HL-60 (cell line): ENCODE results near the gene PRRG1.
"Not testable (repeated sequence)": the region's sequence is repeated elsewhere in the genome, so short reads cannot be mapped to it uniquely, and the experiment has no call there.

ENCODE experiments used
- DNase-seq, 2 experiments: peaks; one replicate each; pipeline ENCODE4 v3.0.0-alpha.2; 2010 to 2020; ENCODE audit warnings: low read depth in 1 of 2, low spot score in 1 of 2
- H3K27ac ChIP-seq: fragments of 250-450 bp; sonication (Bioruptor Pico); replicated peaks from 2 replicates; pipeline ENCODE4 v1.5.1; 2020; ENCODE audit warnings: mild to moderate bottlenecking, moderate library complexity
- H3K27me3 ChIP-seq: fragments of 250-450 bp; sonication (Bioruptor Pico); 2 replicates; pipeline ENCODE4 v1.5.1; 2021; ENCODE audit warnings: mild to moderate bottlenecking, moderate library complexity; ENCODE audit not compliant: insufficient read depth, poor library complexity, severe bottlenecking
- H3K4me3 ChIP-seq: replicated peaks from 2 replicates; pipeline ENCODE4 v1.5.1; 2011; ENCODE audit warnings: mild to moderate bottlenecking, control low read depth, low read length; ENCODE audit not compliant: insufficient read depth
- GABPA ChIP-seq: IDR thresholded peaks from 2 replicates; pipeline ENCODE4 v1.6.1; 2012; ENCODE audit warnings: low read depth
- POLR2AphosphoS5 ChIP-seq: IDR thresholded peaks from 2 replicates; pipeline ENCODE4 v1.6.1; 2012; ENCODE audit warnings: low read depth
- SPI1 ChIP-seq: IDR thresholded peaks from 2 replicates; pipeline ENCODE4 v1.6.1; 2012; ENCODE audit warnings: low read depth, mild to moderate bottlenecking, borderline replicate concordance
- TF ChIP-seq, protein P1 (sequence below): IDR thresholded peaks from 2 replicates; pipeline ENCODE4 v1.6.1; 2012; ENCODE audit warnings: low read depth; ENCODE audit not compliant: insufficient replicate concordance
- TF ChIP-seq, protein P2 (sequence below): IDR thresholded peaks from one replicate; pipeline ENCODE4 v1.5.1; 2011; ENCODE audit warnings: low read length, control low read depth, inconsistent platforms; ENCODE audit not compliant: insufficient read depth

PRRG1 gene

DNA sequence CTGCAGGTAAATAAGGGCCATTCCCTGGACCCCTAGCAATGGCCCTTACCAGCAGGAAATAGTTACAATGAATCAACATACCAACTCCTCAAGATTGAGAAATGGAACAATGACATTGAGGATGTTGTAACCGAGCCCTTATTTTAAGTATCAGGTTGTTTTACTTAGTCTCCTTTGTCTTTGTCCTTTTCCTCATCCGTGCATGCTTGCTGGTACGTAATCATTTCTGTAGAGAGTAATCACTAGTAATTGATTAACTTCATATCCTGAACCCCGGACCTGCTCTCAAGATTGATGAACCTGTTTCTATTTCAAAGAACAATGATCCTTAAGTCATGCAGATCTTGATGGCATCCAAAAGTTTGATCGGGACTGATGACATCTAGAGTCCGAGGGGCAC, 123.7 kb downstream of the PRRG1 start:
- Histone ChIP-seq H3K27me3 (peaks cover 7% of the 10 kb centered on the region), H3K27ac (no peak overlapping the region), H3K4me3 (no peak overlapping the region)
- DNase-seq = no peak
- TF ChIP-seq, protein P1, sequence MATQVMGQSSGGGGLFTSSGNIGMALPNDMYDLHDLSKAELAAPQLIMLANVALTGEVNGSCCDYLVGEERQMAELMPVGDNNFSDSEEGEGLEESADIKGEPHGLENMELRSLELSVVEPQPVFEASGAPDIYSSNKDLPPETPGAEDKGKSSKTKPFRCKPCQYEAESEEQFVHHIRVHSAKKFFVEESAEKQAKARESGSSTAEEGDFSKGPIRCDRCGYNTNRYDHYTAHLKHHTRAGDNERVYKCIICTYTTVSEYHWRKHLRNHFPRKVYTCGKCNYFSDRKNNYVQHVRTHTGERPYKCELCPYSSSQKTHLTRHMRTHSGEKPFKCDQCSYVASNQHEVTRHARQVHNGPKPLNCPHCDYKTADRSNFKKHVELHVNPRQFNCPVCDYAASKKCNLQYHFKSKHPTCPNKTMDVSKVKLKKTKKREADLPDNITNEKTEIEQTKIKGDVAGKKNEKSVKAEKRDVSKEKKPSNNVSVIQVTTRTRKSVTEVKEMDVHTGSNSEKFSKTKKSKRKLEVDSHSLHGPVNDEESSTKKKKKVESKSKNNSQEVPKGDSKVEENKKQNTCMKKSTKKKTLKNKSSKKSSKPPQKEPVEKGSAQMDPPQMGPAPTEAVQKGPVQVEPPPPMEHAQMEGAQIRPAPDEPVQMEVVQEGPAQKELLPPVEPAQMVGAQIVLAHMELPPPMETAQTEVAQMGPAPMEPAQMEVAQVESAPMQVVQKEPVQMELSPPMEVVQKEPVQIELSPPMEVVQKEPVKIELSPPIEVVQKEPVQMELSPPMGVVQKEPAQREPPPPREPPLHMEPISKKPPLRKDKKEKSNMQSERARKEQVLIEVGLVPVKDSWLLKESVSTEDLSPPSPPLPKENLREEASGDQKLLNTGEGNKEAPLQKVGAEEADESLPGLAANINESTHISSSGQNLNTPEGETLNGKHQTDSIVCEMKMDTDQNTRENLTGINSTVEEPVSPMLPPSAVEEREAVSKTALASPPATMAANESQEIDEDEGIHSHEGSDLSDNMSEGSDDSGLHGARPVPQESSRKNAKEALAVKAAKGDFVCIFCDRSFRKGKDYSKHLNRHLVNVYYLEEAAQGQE = no peak
- TF ChIP-seq SPI1 = no peak
- no peak for TF ChIP-seq POLR2AphosphoS5
- TF ChIP-seq, protein P2, sequence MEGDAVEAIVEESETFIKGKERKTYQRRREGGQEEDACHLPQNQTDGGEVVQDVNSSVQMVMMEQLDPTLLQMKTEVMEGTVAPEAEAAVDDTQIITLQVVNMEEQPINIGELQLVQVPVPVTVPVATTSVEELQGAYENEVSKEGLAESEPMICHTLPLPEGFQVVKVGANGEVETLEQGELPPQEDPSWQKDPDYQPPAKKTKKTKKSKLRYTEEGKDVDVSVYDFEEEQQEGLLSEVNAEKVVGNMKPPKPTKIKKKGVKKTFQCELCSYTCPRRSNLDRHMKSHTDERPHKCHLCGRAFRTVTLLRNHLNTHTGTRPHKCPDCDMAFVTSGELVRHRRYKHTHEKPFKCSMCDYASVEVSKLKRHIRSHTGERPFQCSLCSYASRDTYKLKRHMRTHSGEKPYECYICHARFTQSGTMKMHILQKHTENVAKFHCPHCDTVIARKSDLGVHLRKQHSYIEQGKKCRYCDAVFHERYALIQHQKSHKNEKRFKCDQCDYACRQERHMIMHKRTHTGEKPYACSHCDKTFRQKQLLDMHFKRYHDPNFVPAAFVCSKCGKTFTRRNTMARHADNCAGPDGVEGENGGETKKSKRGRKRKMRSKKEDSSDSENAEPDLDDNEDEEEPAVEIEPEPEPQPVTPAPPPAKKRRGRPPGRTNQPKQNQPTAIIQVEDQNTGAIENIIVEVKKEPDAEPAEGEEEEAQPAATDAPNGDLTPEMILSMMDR = no peak

DNA sequence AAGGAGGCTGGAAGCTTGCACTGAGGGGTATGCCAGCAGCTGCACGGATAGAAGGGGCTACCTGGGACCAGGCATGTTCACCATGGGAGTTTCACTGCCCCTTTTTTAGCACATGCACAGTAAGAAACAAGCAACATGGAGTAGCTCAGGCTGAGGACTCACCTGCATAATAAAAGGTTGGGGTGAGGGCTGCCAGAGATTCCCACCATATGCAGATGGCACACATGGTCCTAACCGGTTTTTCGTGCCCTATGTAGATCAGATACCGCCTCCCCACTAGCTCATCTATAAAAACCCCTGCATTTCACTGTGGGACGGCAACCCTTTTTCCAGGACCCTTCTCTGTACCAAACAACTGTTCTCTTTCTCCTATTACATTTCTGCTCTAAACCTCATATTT, 125.3 kb downstream of the PRRG1 start:
- Histone ChIP-seq H3K27ac (no peak overlapping the region), H3K27me3 (peaks cover 4% of the 10 kb centered on the region), H3K4me3 (no peak overlapping the region)
- no peak for DNase-seq
- TF ChIP-seq GABPA = no peak
- TF ChIP-seq, protein P1 = no peak
- no peak for TF ChIP-seq POLR2AphosphoS5
- TF ChIP-seq, protein P2 = no peak
- no peak for TF ChIP-seq SPI1

DNA sequence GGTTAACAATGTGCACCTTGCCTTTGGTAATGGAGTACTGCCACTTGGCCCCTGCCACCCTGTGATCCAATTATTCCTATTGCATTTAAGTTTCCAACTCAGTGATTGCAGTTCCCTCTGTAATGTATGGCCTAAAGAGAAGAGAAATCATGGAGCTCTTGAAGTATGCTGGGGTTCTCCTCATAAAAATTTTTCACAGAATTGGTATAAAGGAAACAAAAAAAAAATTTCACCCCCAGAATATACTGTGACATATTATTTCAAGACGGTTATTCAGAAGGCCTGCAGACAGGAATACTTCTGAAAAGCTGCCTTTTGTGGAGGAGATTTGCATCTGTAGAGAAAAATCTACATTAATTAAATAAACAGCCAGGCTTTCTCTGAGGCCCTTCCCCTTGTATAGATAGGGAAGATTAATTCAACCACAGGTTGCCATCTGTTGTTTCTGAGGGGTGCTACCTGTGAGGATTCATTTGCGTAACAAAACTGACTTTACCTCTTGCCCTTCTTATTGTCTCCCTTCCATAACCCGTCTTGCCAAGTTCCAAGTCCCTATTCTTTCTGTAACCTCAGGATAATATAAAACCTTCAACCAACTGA, 127.5 kb downstream of the PRRG1 start:
- no peak overlapping the region for H3K4me3 ChIP-seq
- no peak for DNase-seq

DNA sequence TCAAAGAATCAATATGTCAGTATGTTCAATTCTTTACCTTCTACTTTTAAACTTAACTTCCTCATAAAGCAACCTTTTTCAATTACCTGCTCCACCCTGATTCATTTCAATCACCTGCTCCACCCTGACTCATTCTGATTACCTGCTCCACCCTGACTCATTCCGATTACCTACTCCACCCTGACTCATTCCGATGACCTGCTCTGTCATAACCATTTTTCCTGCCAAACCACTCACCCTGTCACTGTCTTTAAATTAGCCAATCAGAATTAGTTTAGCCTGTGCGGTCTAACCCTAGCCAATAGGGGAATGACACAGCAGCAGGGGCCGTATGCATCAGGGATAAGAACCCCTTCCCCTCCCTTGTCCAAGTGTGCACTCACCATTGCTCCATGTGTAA, 135.2 kb downstream of the PRRG1 start:
- DNase-seq = not testable (repeated sequence)

More for the DNA sequence above, 127.5 kb downstream of the PRRG1 start:
- Histone ChIP-seq H3K27me3 (peaks cover 2% of the 10 kb centered on the region), H3K27ac (no peak overlapping the region)
- TF ChIP-seq SPI1 (no peak), POLR2AphosphoS5 (no peak), GABPA (no peak)
- TF ChIP-seq, protein P2 = no peak
- TF ChIP-seq, protein P1 = no peak

More for the DNA sequence above, 135.2 kb downstream of the PRRG1 start:
- H3K27ac ChIP-seq, H3K4me3 ChIP-seq, H3K27me3 ChIP-seq: not testable (repeated sequence)
